Neutrophil (primary cell): ENCODE data around the gene ARL5A.

Experiments used
- H3K27ac ChIP-seq: fragments of 200-600 bp; sonication (generic); 2 replicates; pipeline ENCODE4 v1.5.1; 2016; ENCODE audit warnings: mild to moderate bottlenecking, moderate library complexity
- H3K27me3 ChIP-seq: fragments of 200-600 bp; sonication (generic); 2 replicates; pipeline ENCODE4 v1.6.0; 2016; ENCODE audit warnings: mild to moderate bottlenecking
- H3K36me3 ChIP-seq: fragments of 200-600 bp; sonication (generic); 2 replicates; pipeline ENCODE4 v1.5.1; 2017
- H3K4me1 ChIP-seq, 2 experiments: fragments of 200-600 bp in 1 of 2; sonication (generic) in 1 of 2; 1 replicate in 1 of 2; 2 replicates in 1 of 2; pipeline versions ENCODE4 v1.5.1 to v1.6.1; 2013 to 2016; ENCODE audit warnings: low read depth in 1 of 2, low read length in 1 of 2, mild to moderate bottlenecking in 1 of 2, moderate library complexity in 1 of 2; ENCODE audit not compliant: control insufficient read depth in 1 of 2, insufficient read depth in 1 of 2
- H3K4me3 ChIP-seq, 2 experiments: fragments of 200-600 bp in 1 of 2; sonication (generic) in 1 of 2; 1 replicate in 1 of 2; 2 replicates in 1 of 2; pipeline ENCODE4 v1.5.1; 2013 to 2016; ENCODE audit warnings: low read depth in 1 of 2, low read length in 1 of 2, mild to moderate bottlenecking in 1 of 2, moderate library complexity in 1 of 2
- H3K9me3 ChIP-seq: fragments of 200-600 bp; sonication (generic); 2 replicates; pipeline ENCODE4 v1.5.1; 2016
- TF ChIP-seq, protein P1 (sequence below): fragments of 200-600 bp; sonication (generic); IDR thresholded peaks from 2 replicates; pipeline ENCODE4 v1.5.1; 2016; ENCODE audit warnings: antibody characterized with exemption

ARL5A gene

DNA sequence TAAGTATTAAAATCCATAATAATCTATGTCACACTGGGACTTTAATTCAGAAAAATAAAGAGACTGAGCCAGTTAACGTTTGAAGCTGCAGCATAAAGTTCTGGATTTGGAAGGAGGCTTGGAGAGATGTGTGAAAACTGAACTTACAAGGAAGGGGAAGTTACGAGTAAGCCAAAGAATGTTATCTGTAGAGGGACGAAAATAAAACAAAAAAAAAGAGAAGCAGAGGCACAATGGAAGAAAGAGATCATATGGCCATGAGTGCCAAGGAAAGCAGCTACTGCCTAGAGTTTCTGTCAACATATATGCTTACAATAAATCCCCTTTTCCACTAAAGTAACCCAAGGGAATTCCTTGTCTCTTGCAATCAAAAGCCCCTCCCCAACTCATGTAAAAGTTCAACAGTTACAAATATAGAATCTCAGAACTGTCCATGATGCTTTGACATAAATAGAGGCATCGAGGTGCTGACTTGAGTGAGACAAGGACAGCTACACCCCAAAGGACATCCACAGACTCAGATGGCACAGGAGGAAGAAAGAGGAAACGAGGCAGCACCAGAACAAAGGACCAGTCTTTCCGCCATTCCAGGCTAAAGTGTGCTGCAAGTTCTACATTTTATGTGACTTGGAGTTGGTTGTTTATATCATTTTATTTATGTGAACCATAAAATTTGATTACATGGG is 16.1 kb upstream of the ARL5A start:
- TF ChIP-seq, protein P1, sequence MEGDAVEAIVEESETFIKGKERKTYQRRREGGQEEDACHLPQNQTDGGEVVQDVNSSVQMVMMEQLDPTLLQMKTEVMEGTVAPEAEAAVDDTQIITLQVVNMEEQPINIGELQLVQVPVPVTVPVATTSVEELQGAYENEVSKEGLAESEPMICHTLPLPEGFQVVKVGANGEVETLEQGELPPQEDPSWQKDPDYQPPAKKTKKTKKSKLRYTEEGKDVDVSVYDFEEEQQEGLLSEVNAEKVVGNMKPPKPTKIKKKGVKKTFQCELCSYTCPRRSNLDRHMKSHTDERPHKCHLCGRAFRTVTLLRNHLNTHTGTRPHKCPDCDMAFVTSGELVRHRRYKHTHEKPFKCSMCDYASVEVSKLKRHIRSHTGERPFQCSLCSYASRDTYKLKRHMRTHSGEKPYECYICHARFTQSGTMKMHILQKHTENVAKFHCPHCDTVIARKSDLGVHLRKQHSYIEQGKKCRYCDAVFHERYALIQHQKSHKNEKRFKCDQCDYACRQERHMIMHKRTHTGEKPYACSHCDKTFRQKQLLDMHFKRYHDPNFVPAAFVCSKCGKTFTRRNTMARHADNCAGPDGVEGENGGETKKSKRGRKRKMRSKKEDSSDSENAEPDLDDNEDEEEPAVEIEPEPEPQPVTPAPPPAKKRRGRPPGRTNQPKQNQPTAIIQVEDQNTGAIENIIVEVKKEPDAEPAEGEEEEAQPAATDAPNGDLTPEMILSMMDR = no peak
- Histone ChIP-seq H3K4me1 (no peaks in the 10 kb centered on the region), H3K4me3 (no peak overlapping the region), H3K36me3 (no peaks in the 10 kb centered on the region), H3K27me3 (no peaks in the 10 kb centered on the region), H3K27ac (no peak overlapping the region), H3K9me3 (no peaks in the 10 kb centered on the region)

DNA sequence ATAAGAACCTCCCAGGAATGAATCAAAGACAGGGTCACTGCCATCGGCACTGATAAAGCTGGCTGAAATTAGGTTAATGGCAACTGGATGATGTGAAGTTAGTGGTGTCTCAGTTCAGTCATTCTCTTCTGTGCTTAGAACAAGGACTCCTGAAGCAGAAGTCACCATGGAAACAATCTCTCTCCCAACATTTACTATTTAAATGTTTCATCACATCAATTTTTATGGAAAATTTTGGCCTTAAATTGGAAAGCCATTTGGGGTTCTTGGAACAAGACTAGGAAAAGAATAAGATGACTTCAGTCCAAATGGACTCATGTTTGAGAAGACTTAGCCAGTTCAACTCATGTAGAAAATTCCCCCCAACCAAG is 15.5 kb upstream of the ARL5A start:
- no peaks in the 10 kb centered on the region for H3K9me3 ChIP-seq
- H3K36me3 ChIP-seq = no peaks in the 10 kb centered on the region
- H3K27ac ChIP-seq = no peak overlapping the region
- H3K4me3 ChIP-seq = no peak overlapping the region
- TF ChIP-seq, protein P1 = no peak
- no peaks in the 10 kb centered on the region for H3K4me1 ChIP-seq
- H3K27me3 ChIP-seq = no peaks in the 10 kb centered on the region

DNA sequence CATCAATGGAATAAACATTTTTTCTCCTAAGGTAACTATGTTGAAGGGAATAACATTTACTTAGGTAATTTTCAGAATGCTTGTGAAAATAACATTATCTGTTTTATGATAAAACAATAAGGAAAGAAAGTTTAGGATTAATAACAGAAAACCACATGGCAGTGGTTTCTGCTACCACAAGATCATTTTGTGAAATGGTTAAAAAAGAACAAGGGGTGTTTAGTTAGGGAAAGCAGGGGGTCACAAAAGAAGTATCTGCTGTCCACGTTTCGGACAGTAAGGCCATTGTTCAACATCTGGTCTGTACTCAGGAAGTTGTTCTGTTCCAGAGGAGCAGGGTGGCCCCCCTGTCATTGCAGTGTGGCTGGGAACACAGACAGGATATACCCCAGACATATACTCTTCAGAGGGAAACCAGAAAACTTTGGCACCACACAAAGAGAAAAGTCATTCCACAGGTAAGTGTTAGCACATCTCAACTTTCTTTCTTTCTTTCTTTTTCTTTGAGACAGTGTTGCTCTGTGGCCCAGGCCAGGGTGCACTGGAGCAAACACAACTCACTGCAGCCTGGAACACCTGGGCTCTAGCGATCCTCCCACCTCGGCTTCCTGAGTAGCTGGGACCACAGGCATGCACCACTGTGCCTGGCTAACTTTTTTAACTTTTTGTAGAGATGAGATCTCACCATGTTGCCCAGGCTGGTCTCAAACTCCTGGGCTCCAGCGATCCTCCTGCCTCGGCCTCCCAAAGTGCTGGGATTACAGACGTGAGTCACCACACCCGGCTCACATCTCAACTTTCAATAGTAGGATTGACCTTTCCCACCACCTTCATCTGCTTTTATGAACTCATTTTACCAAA is 14.8 kb upstream of the ARL5A start:
- Histone ChIP-seq H3K27me3 (no peaks in the 10 kb centered on the region), H3K4me3 (no peak overlapping the region), H3K27ac (no peak overlapping the region), H3K4me1 (no peaks in the 10 kb centered on the region), H3K9me3 (no peaks in the 10 kb centered on the region), H3K36me3 (no peaks in the 10 kb centered on the region)
- TF ChIP-seq, protein P1 = no peak

DNA sequence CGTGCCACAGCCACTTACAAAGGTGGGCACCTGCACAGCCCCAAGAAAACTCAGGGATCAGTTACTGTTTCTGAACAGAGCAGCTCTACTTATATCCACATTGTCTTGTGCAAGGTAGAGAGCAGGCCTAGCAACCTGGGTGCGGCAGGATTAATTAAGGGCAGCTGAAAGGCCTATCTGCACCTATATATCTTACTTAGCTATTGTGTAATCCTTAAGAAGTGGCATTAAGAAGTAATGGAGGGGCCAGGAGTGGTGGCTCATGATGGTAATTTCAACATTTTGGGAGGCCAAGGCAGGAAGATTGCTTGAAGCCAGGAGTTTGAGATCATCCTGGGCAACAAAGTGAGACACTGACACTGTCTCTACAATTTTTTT is 12.8 kb upstream of the ARL5A start:
- H3K4me3 ChIP-seq = no peak overlapping the region
- H3K4me1 ChIP-seq = no peaks in the 10 kb centered on the region
- TF ChIP-seq, protein P1 = no peak
- H3K36me3 ChIP-seq = no peaks in the 10 kb centered on the region
- no peaks in the 10 kb centered on the region for H3K9me3 ChIP-seq
- H3K27me3 ChIP-seq = no peaks in the 10 kb centered on the region
- no peak overlapping the region for H3K27ac ChIP-seq

DNA sequence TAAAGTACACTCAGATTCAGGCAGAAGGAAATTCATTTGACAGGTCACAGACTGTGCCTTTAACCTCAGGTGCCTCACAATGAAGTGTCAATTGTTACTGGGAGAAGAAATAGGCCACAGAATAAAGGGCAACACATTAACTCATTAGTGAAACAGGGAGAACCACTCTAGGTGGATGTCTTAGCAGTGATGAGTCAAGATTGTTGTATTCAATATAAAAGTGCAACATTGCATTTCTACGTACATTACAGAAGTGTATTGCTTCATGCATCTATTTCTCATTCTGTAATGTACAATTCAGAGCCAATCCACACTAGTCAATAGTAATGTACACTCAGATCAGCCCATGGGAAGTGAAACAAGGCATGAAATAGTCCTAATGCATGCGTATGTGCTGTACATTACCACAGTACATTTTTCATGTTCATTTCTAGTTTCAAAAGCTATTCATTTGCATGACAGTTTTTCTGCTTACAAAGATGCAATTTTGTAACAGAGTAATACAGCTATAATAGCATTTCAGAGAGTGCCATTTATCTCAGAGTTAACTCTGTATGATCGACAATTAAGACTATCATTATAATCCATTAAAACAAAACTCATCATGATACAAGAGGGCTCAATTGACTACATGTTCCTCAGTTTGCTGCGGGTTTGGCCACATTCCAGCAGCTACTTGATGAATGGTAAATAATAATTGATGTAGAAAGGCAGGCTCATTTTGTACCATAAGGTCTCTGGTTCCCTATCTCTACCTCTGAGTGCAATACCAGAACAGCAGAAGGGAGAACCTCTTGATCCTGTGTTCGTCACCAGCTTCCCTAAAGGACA is 12.2 kb upstream of the ARL5A start:
- no peak overlapping the region for H3K27ac ChIP-seq
- no peaks in the 10 kb centered on the region for H3K36me3 ChIP-seq
- H3K9me3 ChIP-seq = no peaks in the 10 kb centered on the region
- no peaks in the 10 kb centered on the region for H3K4me1 ChIP-seq
- no peak overlapping the region for H3K4me3 ChIP-seq
- TF ChIP-seq, protein P1 = no peak
- no peaks in the 10 kb centered on the region for H3K27me3 ChIP-seq
